Fibroblast of peridontal ligament (primary cell): ENCODE measurements around the gene TYR.
A peak's percentile ranks its signal among the peaks of the same experiment; 100 is the strongest.
"Not testable (repeated sequence)": the region's sequence is repeated elsewhere in the genome, so short reads cannot be mapped to it uniquely, and the experiment has no call there.

Source experiments
- DNase-seq: peaks from one replicate; pipeline ENCODE4 v3.0.0-alpha.2; 2010; ENCODE audit errors: extremely low read depth

TYR gene

DNA sequence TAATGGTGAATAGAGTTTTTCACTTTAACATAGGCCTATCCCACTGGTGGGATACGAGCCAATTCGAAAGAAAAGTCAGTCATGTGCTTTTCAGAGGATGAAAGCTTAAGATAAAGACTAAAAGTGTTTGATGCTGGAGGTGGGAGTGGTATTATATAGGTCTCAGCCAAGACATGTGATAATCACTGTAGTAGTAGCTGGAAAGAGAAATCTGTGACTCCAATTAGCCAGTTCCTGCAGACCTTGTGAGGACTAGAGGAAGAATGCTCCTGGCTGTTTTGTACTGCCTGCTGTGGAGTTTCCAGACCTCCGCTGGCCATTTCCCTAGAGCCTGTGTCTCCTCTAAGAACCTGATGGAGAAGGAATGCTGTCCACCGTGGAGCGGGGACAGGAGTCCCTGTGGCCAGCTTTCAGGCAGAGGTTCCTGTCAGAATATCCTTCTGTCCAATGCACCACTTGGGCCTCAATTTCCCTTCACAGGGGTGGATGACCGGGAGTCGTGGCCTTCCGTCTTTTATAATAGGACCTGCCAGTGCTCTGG lies at the start of gene TYR:
Gene TYR, plus strand, starts transcription at position 185 of the 541 bp plus-strand sequence. Its CDS starts 79 bp downstream, at position 264.
- DNase-seq, result no peak

DNA sequence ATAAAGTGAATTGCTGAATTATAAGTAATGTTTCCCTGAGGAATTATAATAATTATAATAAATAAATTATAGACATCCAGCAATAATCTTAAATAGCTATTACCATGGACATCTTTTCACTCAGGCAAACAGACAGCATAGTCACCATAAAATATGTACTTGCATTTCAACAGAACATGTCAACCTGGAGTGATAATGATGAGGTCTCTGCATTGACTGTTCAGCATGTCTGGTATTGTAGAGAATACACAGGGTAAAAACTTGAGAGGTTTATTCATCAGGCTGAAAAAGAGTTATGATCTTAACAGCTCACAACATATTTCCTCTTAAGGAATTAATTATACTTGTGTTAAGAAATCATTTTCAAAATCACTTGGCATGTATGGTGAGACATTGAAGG lies 41.1 kb upstream of the TYR start:
- DNase-seq, result no peak

DNA sequence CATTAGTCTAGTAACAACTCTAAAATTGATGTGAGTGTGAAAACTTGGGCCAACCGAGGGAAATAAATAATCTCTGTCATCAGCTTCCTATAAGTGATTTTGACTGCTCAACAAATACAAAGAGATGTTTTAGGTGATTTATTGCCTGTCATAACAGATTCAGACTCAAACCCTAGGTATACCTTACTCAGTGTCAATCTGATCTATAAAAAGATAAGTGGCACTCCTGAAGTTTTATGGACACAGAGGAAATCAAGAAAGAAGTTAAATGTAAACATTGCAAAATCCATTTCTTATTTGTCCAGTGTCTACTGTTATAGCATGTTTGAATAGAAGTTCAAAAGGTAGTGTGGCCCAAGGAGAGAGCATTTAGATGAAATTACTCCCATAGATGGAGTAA lies 30.4 kb upstream of the TYR start:
- DNase-seq, result no peak

DNA sequence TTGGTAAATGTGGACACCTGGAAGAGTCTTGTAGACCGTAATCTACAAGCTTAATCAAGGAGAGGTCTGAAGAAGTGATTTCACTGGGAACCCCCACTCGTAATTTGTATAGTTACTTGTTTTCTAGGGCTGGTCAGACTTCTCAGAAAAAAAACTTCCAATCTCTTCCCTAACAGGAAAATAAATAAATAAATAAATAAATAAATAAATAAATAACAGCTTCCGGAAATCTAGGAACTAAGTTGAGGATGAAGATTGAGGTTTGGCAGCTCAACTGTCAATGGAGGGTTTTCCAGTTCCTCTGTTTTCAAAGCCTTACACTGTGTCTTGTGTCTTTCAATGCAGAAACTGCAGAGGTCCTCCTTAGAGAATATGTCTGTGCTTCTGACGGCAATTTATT lies 17.7 kb upstream of the TYR start:
- DNase-seq, result no peak

DNA sequence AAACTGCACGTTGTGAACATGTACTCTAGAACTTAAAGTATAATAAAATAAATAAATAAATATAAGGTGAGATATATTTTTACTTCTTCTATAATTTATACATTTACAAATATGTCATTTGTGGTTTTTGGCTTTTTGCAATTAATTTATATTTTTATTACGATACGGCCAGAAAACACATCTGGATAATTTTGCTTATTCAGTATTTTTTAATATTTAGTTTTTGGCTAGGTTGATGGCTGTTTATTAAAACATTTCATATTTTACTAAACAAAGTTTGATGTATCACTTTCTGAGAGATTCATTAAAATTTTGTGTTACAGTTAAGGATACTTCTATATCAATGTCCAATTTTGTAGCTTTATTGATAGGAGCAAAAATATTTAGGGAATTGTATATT lies 15.7 kb upstream of the TYR start:
- DNase-seq, result no peak

DNA sequence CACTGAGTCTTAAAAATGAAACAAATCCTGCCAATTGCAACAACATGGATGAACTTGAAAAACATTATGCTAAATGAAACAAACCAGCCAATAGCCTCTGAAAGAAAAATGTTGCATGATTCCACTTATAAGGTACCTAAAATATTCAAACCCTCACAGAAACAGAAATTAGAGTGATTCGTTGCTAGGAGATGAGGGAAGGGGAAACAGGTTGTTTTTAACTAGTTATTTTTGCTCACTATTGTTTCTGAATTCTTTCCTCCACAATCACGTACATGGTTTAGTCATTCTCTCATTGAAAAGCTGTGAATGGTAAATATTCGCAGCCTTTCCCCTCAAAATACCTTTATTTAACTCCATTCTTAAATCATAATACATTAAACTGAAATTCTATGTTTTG lies 14.0 kb upstream of the TYR start:
- DNase-seq, result no peak

DNA sequence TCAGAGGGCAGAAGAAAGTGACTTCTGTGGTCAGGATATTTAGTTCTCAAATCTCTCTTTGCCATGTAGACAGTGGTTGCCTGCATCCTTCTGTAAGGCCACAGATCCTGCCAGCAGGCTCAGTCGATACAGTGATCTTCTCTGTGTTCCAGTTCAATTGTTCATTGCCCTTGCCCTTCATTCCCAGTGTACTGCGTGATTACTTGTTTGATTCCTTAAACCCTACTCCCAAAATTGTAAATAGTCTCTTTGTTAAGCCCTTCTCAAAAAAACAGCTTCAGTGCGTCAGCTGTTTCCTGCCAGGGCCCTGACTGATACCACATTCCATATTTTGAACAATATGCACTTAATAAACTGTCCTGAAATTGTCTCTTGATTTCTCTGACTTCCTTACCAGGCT lies 9.3 kb upstream of the TYR start:
- DNase-seq, result no peak

DNA sequence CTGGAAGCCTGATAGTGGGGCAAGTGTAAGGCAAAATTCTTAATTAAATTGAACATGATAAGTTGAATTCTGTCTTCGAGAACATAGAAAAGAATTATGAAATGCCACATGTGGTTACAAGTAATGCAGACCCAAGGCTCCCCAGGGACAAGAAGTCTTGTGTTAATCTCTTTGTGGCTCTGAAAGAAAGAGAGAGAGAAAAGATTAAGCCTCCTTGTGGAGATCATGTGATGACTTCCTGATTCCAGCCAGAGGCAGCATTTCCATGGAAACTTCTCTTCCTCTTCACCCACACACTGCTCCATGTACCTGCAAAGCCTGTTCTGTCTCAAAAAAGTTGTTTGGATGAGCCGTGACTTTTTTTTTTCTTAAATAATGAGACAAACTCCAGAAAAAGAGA lies 1.9 kb upstream of the TYR start:
- peak; percentile 2 for DNase-seq

DNA sequence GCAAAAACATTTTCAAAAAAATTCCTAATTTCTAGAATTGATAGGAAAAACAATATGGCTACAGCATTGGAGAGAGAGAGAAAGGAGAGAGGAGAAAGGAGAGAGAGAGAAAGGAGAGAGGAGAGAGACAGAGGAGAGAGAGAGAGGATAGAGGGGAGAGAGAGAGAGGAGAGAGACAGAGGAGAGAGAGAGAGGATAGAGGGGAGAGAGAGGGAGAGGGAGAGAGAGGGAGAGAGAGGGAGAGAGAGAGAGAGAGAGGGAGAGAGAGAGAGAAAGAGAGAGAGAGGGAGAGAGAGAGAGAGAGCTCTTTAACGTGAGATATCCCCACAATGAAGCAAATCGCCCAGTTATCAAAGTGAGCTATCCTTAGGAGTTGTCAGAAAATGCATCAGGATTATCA lies 737 bp upstream of the TYR start:
- DNase-seq, result no peak

DNA sequence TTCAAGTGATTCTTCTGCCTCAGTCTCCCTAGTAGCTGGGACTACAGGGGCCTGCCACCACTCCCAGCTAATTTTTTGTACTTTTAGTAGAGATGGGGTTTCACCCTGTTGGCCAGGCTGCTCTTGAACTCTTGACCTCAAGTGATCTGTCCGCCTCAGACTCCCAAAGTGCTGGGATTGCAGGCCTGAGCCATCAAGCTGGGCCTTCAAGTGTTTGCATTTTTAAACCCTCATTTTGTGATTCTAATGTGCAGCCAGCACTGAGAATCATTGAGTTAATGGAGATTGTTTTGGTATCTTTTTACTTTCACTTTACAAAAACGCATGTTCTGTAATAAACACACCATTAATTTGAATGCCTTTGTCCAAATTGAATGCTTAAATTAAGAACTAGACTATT lies 3.4 kb downstream of the TYR start:
- DNase-seq, result peak; percentile 8

DNA sequence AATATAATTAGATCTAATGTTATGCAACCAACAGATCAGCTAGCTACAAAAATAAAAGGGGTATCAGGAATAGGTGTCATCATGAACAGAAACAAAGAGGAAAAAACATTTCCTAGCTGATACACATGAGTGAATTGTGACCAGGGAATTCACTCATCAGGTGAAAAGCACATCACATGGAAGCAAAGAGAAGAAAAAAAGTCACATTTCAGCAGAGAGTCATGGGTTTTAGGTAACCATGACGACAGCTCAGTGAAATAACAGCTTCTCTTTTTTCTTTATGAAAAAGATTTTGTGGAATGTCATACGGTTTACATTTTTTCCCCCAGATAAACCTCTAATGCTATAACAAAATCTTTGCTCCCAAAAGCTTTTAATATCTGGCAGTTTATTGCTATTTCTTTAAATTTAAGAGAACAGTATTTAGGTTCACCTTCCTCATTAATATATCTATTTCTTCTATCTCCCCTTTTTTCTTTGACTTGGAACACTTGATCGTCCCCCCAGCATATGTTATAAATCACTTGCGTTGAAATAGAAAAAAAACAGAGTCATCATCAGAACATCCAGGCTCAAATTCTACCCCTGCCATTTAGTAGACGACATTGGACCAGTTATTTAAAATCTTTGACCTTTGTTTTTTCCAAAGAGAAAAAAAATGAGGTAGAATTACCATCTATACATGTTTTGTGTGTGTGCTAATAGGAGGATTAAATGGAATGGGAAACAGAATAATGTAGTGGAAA lies 5.3 kb downstream of the TYR start:
- DNase-seq, result peak; percentile 50

DNA sequence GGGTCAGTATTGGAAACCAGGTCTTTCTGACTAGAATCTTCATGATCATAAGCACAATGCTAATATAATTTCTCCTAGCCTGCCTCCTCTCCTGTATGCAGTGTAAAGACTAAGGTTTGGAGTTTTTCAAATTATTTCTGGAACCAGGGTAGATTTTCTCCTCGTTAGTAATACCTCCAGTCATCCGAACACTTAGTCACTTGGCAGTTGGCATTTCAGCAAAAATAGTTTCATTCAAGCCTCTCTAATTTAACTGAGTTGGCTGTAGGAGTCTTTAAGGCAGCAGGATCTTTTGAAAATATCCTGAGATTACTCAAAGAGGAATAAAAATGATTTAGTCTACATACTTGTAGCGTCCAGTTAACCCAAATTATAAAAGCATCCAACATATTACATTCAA lies 6.3 kb downstream of the TYR start:
- DNase-seq, result peak; percentile 60

DNA sequence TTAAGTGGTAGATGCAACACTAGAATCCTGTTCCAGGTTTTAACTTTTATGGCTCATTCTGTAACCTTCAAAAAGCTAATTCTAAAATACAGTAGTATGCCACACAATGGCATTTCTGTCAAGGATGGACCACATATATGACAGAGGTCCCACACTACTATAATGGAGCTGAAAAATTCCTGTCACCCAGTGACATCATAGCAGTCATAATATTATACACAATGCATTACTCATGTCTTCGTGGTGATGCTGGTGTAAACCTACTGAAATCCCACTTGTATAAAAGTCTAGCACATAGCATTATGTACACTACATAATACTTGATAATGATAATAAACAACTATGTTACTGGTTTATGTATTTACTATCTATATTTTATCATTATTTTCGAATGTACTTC lies 12.1 kb downstream of the TYR start:
- DNase-seq, result no peak

DNA sequence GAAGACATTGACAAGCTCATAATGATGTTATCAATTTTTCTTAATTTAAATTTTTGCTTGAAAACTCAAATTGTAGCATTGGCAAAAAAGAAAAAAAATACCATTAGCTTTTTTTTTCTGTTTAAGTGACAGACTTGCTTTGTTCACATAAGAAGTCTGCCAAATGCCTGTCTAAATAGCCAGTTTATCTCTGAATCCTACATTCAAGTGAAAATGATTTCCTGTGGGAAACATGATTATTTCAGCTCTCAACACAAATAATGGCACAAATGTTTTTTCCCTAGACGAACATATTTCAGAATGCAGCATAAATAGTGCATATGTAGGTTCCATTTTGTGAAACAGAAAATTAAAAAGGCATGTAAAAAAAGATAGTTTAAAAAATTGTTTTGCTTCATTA lies 23.5 kb downstream of the TYR start:
- DNase-seq, result no peak

DNA sequence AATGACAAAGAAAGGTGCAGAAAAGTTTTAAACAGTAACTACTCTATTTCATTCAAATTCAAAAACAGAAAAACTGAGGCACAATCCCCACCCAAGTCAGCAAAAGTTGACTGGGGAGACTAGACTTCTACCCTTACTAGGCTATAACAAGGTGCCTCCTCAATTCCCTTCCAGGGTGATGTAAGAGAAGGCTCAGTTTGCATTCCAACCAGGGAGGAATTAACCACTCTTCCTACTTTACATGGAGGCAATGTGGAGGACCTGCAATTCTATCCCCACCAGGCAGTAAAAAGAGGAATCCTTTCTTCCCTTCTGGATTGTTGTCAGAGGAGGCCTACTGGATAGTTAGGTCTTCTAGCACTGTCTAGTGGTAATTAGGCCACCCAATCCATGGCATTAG lies 26.1 kb downstream of the TYR start:
- no peak for DNase-seq

DNA sequence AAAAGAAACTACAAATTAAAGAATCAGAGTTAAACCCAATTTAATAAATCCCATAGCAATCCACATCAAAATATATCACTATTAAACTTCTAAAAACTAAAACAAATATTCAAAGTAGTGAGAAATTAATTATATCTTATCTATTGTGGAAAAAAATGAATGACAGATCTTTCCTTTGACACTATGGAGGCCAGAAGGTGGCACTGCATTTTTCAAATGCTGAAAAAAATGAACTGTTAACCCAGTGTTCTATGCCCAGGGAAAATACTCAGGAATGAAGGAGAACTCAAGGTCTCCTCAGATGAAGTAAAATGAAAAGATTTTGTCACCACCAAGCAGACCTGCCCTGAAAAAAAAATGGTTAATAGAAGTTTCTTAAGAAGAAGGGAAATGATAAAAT lies 27.7 kb downstream of the TYR start:
- no peak for DNase-seq

DNA sequence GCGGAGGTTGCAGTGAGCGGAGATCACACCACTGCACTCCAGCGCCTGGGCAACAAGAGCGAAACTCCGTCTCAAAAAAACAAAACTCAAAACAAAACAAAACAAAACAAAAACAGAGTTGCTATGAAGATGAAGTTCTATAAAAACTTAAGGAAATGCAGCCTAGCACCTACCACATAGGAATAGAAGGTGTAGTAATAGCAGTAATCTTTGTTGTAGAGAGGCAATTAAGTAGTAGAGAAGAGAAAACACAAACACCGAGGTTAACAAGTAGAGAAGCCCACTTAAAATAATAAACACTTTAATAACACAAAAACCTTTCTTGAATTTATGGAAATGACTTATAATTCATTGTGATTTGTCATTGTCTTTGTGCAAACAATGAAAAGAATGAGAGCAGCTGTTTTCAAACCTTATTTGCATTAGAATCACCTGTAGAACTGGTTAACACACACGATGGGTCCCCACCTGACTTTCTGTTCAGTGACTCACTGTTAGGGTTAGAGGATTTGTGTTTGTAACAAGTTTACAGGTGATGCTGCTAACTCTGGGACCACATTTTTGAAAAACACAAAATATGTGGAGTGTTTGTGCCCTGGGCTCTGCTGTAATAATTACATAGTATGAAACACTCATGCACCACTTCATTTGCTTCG lies 43.1 kb downstream of the TYR start:
- no peak for DNase-seq

DNA sequence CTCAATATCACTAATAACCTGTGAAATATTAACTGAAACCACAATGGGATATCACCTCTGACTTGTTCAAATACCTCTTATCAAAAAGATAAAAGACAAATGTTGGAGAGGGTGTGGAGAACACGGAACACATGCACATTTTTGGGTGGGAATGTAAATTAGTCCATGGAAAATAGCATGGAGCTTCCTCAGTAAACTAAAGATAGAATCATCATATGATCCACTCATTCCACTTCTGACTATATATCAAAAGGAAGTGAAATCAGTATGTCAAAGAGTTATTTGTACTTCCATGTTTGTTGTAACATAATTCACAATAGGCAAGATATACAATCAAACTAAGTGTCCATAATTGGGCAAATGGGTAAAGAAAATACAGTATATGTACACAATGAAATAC lies 57.4 kb downstream of the TYR start:
- DNase-seq, result no peak

DNA sequence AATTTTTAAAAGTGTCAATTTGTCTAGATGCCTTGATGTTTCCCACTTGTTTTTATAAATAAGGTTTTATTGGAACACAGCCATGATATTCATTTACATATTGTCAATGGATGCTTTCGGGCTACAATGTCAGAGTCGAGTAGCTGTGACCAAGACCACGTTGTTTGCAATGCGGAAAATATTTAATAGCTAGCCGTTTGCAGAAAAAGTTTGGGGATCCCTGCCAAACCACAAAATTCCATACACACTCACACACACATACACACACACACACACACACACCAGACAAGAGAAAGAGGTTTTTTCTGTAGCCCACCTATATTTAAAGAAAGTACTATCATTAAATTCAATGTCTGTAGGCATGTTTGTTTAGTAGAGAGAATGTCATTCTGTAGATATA lies 58.3 kb downstream of the TYR start:
- no peak for DNase-seq

DNA sequence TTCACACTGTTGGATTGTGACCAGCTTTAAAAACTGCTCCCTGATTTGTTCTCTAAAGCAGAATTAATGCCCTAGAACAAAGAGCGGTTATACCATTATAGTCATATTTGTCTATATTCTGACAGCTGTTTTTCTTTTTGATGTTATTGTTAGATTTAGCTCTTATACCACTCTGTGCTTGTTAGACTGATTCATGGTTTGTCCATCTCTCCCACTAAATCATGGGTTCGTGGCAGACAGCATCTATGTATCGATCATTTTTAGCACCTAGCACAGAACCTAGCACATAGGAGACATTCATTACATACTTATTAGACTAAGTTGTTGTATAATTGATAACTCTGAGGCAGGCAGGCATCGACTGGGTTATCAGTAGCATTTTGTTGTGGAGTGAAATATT lies 69.3 kb downstream of the TYR start:
- DNase-seq, result not testable (repeated sequence)

DNA sequence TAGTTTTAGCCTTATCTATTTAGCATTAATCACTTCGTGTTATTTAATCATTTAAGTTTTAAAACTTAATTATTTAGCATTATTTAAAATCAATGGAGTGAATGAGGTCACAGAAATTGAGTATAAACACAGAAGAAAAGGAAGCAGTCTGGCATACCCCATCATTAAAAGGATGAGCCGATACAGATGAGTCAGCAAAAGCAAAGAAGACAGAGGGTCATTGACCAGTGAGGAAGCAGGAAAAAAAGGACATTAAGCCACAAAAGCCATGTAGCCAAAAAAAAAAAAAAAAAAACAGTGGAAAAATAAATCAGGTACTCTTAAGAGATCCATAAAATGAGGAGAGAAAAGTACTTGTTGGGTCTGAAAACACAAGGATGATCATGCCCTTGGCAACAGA lies 71.5 kb downstream of the TYR start:
- no peak for DNase-seq

DNA sequence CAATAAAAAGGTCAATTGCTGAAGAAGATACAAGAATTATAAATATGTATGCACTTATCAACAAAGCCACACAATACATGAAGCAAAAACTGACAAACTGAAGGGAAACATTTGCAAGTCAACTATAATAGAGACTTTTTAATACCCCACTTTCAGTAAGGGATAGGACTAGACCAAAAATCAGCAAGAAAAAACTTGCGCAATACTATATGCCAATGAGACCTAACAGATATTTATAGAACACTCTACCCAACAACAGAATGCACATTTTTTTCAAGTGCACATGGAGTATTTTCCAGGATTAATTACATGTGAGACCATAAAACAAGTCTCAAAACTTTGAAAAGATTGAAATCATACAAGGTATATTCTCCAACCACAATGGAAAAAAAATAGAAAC lies 83.8 kb downstream of the TYR start:
- DNase-seq, result not testable (repeated sequence)

DNA sequence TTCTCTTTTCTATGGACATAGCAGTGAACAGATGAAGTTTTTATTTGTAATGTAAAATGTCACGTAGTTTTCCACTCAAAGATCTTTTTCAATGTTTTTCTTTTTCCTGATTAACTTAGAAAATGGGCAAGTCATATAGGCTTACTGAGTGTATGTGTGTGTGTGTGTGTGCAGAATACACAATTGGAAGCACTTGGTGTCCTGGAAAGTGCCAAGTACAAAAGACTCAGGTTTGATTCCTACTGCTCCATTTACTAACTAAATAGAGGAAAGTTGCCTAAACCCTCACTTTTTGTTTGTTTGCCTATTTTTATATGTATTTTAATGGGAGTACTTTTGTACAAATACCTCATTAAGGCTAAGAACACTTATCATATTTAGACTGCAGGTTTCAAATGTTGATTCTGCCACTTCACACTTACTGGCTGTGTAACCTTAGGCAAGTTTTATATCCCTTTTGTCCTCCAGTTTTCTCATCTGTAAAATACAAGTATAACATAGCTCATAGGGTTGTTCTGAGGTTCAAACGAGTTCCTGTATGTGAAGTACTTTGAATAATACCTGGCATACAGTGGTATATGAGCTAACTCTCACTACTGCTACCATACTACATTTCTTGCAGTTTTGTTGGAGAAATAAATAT lies 90.1 kb downstream of the TYR start:
- DNase-seq, result no peak
